Vagina (tissue), 2 donors: Measurements from ENCODE around the gene MRPL41.

Experiments
- POLR2A ChIP-seq, 2 donors: fragments of 450-650 bp; IDR thresholded peaks; one replicate each; pipeline ENCODE4 v1.6.1; 2017; ENCODE audit warnings: antibody characterized with exemption in 2 of 2, mild to moderate bottlenecking in 2 of 2, moderate library complexity in 2 of 2
- POLR2AphosphoS5 ChIP-seq, 2 donors: sonication (generic); formaldehyde crosslinking; IDR thresholded peaks; one replicate each; pipeline ENCODE4 v1.9.0; 2017; ENCODE audit warnings: antibody characterized with exemption in 2 of 2, mild to moderate bottlenecking in 2 of 2, low read depth in 1 of 2; ENCODE audit not compliant: insufficient read depth in 1 of 2
- TF ChIP-seq, protein P1 (sequence below), 3 experiments: fragments of 450-650 bp in 2 of 3; fragments of 200-600 bp in 1 of 3; sonication (generic) in 1 of 3; IDR thresholded peaks; one replicate each; pipeline ENCODE4 v1.5.1; 2017 to 2019; ENCODE audit warnings: antibody characterized with exemption in 3 of 3, mild to moderate bottlenecking in 2 of 3, moderate library complexity in 2 of 3

- TF ChIP-seq, protein P1, sequence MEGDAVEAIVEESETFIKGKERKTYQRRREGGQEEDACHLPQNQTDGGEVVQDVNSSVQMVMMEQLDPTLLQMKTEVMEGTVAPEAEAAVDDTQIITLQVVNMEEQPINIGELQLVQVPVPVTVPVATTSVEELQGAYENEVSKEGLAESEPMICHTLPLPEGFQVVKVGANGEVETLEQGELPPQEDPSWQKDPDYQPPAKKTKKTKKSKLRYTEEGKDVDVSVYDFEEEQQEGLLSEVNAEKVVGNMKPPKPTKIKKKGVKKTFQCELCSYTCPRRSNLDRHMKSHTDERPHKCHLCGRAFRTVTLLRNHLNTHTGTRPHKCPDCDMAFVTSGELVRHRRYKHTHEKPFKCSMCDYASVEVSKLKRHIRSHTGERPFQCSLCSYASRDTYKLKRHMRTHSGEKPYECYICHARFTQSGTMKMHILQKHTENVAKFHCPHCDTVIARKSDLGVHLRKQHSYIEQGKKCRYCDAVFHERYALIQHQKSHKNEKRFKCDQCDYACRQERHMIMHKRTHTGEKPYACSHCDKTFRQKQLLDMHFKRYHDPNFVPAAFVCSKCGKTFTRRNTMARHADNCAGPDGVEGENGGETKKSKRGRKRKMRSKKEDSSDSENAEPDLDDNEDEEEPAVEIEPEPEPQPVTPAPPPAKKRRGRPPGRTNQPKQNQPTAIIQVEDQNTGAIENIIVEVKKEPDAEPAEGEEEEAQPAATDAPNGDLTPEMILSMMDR (IDR thresholded peaks at IDR 0.05), result no peak
- TF ChIP-seq POLR2AphosphoS5 (IDR thresholded peaks at IDR 0.05; ENCODE audit: insufficient read depth in 1 of 2, low read depth in 1 of 2) (no peak), POLR2A (IDR thresholded peaks at IDR 0.05) (no peak)
Measured at GRCh38 chr9:137505421-137506140, 46.1 kb upstream of the MRPL41 start.
